Kidney epithelial cell (primary cell): ENCODE data around the gene TPK1. TPM values are rescaled to one million over a fixed set of nuclear protein-coding genes. Genes with fewer than 3 reads are reported as not detected.

Experiments
- DNase-seq: peaks from one replicate; pipeline ENCODE4 v3.0.0-alpha.2; 2010; ENCODE audit warnings: low read depth
- H3K27me3 ChIP-seq: 2 replicates; pipeline ENCODE4 v1.6.0; 2011; ENCODE audit warnings: low read length; ENCODE audit not compliant: control insufficient read depth, insufficient read depth
- H3K36me3 ChIP-seq: 2 replicates; pipeline ENCODE4 v1.5.1; 2011; ENCODE audit warnings: low read length; ENCODE audit not compliant: control insufficient read depth, insufficient read depth
- H3K4me3 ChIP-seq: 2 replicates; pipeline ENCODE4 v1.5.1; 2011; ENCODE audit warnings: low read depth, mild to moderate bottlenecking, control low read depth, low read length
- CTCF ChIP-seq: IDR thresholded peaks from 2 replicates; pipeline ENCODE4 v1.5.1; 2011; ENCODE audit warnings: mild to moderate bottlenecking, moderate library complexity, low read length, control low read depth, inconsistent platforms; ENCODE audit not compliant: insufficient read depth, poor library complexity, severe bottlenecking
- total RNA-seq: library from RNA; depleted of rRNA; stranded (reverse); fragments of >200 nt; gene quantifications from 2 replicates; pipeline ENCODE4 v1.2.3, GENCODE V29; 2015

TPK1 gene
- total RNA-seq, 1 donor from 2014 or later, result 3.8 TPM

GRCh38 chr7:144547888-144548287 lies 288.0 kb downstream of the TPK1 start:
- H3K4me3 ChIP-seq, result no peak overlapping the region
- DNase-seq, result no peak
- no peaks in the 10 kb centered on the region for H3K36me3 ChIP-seq
- H3K27me3 ChIP-seq, result no peaks in the 10 kb centered on the region
- TF ChIP-seq CTCF, result no peak

- no peaks in the 10 kb centered on the region for H3K36me3 ChIP-seq
- no peak overlapping the region for H3K4me3 ChIP-seq
- DNase-seq, result no peak
- TF ChIP-seq CTCF, result no peak
- H3K27me3 ChIP-seq, result no peaks in the 10 kb centered on the region
Measured at GRCh38 chr7:144546782-144547181, 289.1 kb downstream of the TPK1 start.

DNA sequence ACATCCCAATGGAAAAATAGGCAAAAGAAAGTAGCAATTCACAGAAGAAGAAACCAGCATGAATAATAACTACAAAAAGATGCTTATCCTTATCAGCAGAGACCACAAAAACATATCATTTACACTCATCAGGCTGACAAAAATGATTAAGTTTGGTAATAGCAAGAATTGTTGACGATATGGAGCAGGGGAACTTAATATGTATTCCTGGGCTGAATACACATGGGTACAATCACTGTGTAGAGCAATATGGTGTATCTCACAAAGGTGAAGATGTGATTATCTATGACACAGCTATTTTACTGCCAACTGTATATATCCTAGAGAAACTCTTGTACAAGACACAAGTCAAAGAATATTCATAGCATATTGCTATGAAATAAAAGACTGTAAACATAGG lies 290.5 kb downstream of the TPK1 start:
- no peaks in the 10 kb centered on the region for H3K36me3 ChIP-seq
- TF ChIP-seq CTCF, result no peak
- no peak overlapping the region for H3K4me3 ChIP-seq
- DNase-seq, result no peak
- H3K27me3 ChIP-seq, result no peaks in the 10 kb centered on the region

- no peak for TF ChIP-seq CTCF
- H3K4me3 ChIP-seq, result no peak overlapping the region
- H3K36me3 ChIP-seq, result no peaks in the 10 kb centered on the region
- no peak for DNase-seq
- H3K27me3 ChIP-seq, result no peaks in the 10 kb centered on the region
Measured at GRCh38 chr7:144534655-144535395, 301.0 kb downstream of the TPK1 start.

DNA sequence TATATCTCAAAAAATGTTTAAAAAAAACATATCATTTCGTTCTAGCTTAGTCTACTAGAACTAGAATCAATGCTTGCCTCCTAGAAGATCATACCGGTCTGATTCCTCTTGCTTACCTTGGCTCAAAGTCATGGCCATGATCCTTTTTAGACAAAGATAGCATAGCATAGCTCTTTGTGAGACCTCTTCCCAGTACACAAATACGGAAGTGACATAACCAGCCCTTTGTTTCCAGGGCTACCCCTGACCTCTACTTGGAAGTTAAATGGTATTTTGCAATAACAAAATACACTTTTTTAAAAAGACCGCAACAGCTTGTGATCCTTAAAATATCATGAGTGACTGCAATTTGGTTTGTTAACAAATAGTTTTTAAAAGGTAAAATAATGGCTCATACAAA lies 301.7 kb downstream of the TPK1 start:
- DNase-seq, result no peak
- H3K36me3 ChIP-seq, result no peaks in the 10 kb centered on the region
- H3K4me3 ChIP-seq, result no peak overlapping the region
- no peaks in the 10 kb centered on the region for H3K27me3 ChIP-seq
- no peak for TF ChIP-seq CTCF

- Histone ChIP-seq H3K4me3 (no peak overlapping the region), H3K27me3 (no peaks in the 10 kb centered on the region), H3K36me3 (no peaks in the 10 kb centered on the region)
- TF ChIP-seq CTCF, result no peak
- no peak for DNase-seq
Measured at GRCh38 chr7:144531181-144531580, 304.7 kb downstream of the TPK1 start.
